IPS-20b (cell line): ENCODE measurements around the gene FAM180B.

Experiments used
- H3K27ac ChIP-seq: one replicate; pipeline ENCODE4 v1.5.1; 2013; ENCODE audit warnings: low read length
- H3K27me3 ChIP-seq: 2 replicates; pipeline ENCODE4 v1.6.1; 2013; ENCODE audit warnings: mild to moderate bottlenecking, low read length, inconsistent platforms; ENCODE audit not compliant: insufficient read depth
- H3K36me3 ChIP-seq: 2 replicates; pipeline ENCODE4 v1.6.1; 2013; ENCODE audit warnings: low read depth, mild to moderate bottlenecking, inconsistent platforms, low read length, moderate library complexity; ENCODE audit not compliant: insufficient read depth
- H3K4me1 ChIP-seq: 2 replicates; pipeline ENCODE4 v1.6.1; 2013; ENCODE audit warnings: mild to moderate bottlenecking, control low read depth, inconsistent platforms, low read length, moderate library complexity; ENCODE audit not compliant: insufficient read depth
- H3K4me3 ChIP-seq: 2 replicates; pipeline ENCODE4 v1.5.1; 2013; ENCODE audit warnings: mild to moderate bottlenecking, low read length, inconsistent platforms
- H3K9ac ChIP-seq: 2 replicates; pipeline ENCODE4 v1.6.1; 2013; ENCODE audit warnings: low read depth, mild to moderate bottlenecking, inconsistent platforms, low read length, moderate library complexity
- H3K9me3 ChIP-seq: 2 replicates; pipeline ENCODE4 v1.6.1; 2013; ENCODE audit warnings: mild to moderate bottlenecking, low read depth, low read length, inconsistent platforms; ENCODE audit not compliant: insufficient read depth

FAM180B gene

DNA sequence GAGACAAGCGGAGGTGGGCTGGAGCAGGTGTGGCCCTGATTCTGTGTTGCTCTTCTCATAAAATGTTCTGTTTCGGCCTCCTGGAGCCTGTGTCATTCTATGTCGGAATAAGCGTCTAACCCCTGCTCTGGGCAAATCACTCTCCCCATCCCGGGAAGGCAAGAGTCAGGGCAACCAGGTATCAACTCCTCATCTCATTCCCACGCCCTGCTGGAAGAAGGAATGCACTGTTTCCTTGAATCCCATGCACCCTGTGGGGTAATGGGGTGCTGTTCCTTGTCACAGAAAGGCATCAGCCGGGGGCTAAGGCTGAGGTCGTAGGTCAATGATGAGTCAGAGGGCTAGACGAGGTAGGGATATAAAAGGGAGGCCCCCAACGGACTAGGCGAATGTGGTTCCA, 2.6 kb downstream of the FAM180B start:
- peaks cover 5% of the 10 kb centered on the region for H3K36me3 ChIP-seq
- H3K4me1 ChIP-seq = peaks cover 3% of the 10 kb centered on the region; the same call in 1 of the 2 replicates
- no peaks in the 10 kb centered on the region for H3K9me3 ChIP-seq
- peaks cover 23% of the 10 kb centered on the region for H3K27me3 ChIP-seq
- no peak overlapping the region for H3K9ac ChIP-seq
- H3K27ac ChIP-seq = no peak overlapping the region
- no peak overlapping the region for H3K4me3 ChIP-seq

DNA sequence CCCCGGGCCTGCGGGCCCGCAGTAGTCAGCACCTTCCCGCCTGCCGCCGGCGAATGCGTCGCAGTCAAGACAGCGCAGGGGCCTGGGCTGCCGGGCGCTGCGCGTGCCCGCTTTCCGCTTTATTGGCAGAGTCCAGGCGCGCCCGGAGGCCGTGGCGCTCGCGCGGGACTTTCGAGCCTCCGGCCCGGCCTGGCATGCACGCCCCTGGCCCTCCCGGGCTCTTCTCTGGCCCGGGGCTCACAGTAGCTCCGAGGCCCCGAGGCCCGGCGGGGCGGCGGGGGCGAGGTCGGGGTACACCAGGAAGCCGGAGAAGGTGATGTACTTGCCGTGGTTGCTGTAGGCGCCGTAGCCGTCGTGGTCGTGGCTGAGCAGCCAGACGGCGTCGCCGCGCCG, 3.1 kb downstream of the FAM180B start:
- Histone ChIP-seq H3K27ac (no peak overlapping the region), H3K4me1 (peaks cover 6% of the 10 kb centered on the region; the same call in 1 of the 2 replicates), H3K27me3 (peaks cover 27% of the 10 kb centered on the region), H3K9me3 (no peaks in the 10 kb centered on the region), H3K9ac (no peak overlapping the region), H3K36me3 (no peaks in the 10 kb centered on the region; the same call in 1 of the 2 replicates), H3K4me3 (no peak overlapping the region)

DNA sequence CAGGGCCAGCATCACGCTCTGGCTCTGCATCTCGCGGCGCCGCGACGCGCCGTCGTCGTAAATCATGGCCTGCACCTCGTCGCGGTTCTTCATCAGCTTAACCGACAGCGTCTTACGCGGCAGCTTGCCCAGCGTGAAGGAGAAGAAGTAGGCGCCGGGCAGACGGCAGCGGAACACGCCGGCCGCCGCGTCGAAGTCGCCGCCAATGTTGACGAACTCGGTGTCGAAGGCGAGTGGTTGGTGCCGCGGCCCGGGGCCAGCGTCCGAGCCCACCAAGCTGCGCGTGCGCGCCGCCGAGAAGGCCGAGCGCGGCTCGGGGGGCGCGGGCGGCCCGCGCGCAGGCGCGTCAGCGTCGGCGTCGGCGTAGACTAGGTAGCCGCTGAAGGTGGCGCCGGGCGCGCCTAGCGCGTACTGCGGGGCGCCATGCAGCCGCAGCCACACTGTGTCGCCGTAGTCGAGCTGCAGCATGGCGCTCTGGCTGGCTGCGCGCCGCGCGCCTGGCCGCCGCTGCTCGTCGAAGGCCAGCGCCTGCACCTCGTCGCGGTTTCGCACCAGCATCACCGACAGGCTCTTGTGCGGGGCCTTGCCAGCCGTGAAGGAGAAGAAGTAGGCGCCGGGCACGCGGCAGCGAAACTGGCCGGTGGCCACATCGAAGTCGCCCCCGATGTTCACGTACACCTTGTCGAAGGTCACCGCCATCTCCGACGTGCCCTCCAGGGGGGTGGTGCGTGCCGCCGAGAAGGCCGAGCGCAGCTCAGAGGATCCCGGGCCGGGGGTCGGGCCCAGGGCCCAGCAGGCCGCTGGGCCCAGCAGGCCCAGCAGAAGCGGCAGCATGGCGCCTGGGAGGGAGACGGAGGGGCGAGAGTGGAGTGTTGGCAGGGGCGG, 3.7 kb downstream of the FAM180B start:
- Histone ChIP-seq H3K27me3 (peaks cover 34% of the 10 kb centered on the region), H3K4me1 (peaks cover 8% of the 10 kb centered on the region; the same call in 1 of the 2 replicates), H3K9me3 (no peaks in the 10 kb centered on the region), H3K4me3 (no peak overlapping the region), H3K27ac (no peak overlapping the region), H3K9ac (no peak overlapping the region), H3K36me3 (no peaks in the 10 kb centered on the region; the same call in 1 of the 2 replicates)

DNA sequence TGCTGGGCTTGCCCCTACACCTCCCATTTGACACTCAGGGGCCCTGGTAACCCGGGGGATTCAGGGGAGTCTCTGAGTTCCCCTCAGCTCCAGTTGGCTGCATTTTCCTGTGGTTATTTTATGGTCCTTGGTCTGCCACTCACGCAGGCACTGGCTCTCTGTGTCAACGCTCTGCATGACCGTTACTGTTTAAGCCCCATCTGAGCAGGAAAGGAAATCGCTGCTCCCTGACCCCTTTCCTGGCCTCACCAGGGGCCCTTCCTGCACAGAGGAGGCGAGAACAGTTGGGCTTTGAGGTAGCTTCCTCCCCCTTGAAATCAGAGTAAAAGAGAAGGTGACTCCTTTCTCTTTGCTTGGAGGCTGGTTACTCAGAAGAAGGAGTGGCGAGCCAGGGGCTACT, 5.3 kb downstream of the FAM180B start:
- Histone ChIP-seq H3K9ac (no peak overlapping the region), H3K4me3 (no peak overlapping the region), H3K27ac (no peak overlapping the region), H3K9me3 (no peaks in the 10 kb centered on the region), H3K27me3 (peaks cover 42% of the 10 kb centered on the region), H3K36me3 (no peaks in the 10 kb centered on the region), H3K4me1 (peaks cover 8% of the 10 kb centered on the region; the same call in 1 of the 2 replicates)

DNA sequence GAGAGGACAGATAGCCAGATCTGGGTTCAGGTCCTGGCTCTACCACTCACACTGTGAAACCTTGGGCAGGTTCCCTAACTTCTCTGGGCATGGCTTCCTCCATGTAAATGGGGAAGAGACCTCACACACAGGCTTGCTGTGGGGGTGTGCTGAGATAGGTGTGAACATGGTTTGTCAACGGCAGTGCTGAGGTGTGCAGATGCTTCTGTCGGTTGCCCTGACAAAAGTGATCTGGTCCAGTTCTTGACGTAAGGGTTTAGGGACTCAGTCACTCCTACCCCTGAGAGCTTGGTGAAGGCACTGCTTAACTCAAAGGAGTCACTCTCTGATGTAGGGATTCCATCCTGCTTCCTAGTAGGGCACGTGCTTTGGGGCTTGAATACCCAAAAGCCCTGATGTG, 5.8 kb downstream of the FAM180B start:
- Histone ChIP-seq H3K4me1 (peaks cover 8% of the 10 kb centered on the region; the same call in 1 of the 2 replicates), H3K4me3 (no peak overlapping the region), H3K36me3 (no peaks in the 10 kb centered on the region), H3K27me3 (peaks cover 42% of the 10 kb centered on the region), H3K9ac (no peak overlapping the region), H3K9me3 (no peaks in the 10 kb centered on the region), H3K27ac (no peak overlapping the region)

DNA sequence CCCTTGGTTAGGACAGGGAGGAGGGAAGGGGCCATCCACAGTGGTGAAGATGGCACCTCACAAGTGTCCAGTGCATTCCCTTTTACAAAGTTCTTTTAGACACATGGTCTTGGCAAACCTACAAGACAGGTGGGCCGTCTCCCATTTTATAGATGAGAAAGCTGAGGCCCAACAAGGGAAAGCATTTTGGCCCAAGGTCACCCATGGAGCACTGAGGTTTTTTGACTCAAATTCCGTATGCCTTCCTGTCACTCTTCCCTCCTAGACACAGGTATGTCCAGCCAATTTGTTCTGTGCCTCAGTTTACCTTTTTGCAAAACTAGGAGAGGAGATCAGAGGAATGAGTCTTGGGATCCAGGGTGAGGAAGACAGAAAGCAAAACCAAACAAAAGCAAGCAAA, 6.5 kb downstream of the FAM180B start:
- H3K36me3 ChIP-seq = no peaks in the 10 kb centered on the region
- no peak overlapping the region for H3K9ac ChIP-seq
- H3K27ac ChIP-seq = no peak overlapping the region
- H3K4me3 ChIP-seq = peak overlapping the region; percentile 78; the same call in 1 of the 2 replicates
- peaks cover 42% of the 10 kb centered on the region for H3K27me3 ChIP-seq
- H3K9me3 ChIP-seq = no peaks in the 10 kb centered on the region
- H3K4me1 ChIP-seq = peaks cover 8% of the 10 kb centered on the region; the same call in 1 of the 2 replicates

DNA sequence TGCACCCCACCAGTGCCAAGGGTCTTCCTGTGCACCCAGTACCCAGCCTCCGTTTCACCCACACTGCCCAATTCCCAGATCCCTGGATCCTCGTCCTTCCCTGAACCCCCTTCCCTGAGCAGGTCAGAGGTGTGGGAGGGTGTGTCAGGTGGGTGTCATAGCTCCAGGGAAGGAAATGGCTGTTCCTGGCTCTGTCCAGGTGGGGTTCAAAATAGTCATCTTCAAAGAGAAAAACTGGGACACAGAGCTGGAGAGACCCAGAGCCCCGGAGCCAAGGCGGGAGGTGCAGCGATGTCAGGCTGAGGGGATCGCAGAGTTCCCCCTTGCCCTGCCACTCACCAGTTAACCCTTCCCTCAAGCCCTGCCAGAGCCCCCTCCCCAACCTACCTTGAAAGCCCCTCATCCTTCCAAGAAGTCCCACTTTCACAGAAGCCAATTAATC, 7.0 kb downstream of the FAM180B start:
- Histone ChIP-seq H3K27me3 (peaks cover 42% of the 10 kb centered on the region), H3K4me3 (peak overlapping the region; percentile 78), H3K27ac (no peak overlapping the region), H3K9ac (peak overlapping the region; percentile 26; the same call in 1 of the 2 replicates), H3K36me3 (no peaks in the 10 kb centered on the region), H3K4me1 (peaks cover 8% of the 10 kb centered on the region; the same call in 1 of the 2 replicates), H3K9me3 (no peaks in the 10 kb centered on the region)

DNA sequence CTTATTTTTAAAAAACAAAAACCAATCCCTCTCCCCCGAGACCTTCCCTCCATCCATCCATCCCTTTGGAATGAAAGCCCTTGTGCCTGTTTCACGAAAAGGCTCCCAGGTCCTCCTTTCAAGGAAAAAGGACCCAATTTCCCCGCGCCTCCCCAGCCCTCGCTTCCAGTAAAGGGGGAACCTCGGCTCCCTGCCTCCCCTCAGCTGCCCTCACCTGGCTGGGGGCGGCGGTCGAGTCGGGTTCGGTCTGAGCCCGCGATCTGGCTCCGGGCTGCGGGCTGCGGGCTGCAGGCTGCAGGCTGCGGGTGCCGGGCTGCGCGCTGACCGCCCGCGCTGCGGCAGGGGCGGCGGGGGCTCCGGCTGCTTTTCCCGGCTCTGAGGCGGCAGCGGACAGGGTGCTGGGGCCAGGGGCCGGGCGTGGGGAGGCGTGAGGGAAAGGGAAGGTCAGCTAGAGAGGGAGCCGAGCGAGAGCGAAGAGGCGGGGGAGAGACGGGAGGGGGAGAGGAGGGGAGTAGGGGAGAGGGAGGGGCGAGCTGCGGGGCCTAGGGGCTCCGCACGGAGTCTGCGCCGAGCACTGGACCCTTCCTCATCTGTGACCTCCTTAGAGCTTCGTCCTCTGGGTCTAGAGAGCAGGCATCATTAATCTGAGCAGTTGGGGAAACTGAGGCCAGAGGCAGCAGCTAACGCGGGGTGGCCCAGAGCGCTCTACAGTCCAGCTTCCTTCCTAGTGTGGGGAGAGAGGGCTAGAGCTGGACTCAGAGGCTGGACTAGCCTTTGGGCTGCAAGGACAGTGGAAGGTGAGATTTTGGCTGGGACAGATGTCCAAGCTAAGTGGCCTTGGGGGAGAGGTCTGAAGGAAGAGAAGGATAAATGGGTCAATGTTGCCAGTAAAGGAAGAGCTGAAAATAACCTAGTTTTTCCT, 7.7 kb downstream of the FAM180B start, which contains the start of gene C1QTNF4:
C1QTNF4 (minus strand) TSS at position 478 of the 922 bp plus-strand sequence. CDS start 3,601 bp downstream, outside the sequence.
- peaks cover 8% of the 10 kb centered on the region; the same call in 1 of the 2 replicates for H3K4me1 ChIP-seq
- peak within 1 kb of the TSS; percentile 78 for H3K4me3 ChIP-seq
- no peaks in the 10 kb centered on the region for H3K9me3 ChIP-seq
- H3K36me3 ChIP-seq = no peaks in the 10 kb centered on the region
- peaks cover 42% of the 10 kb centered on the region for H3K27me3 ChIP-seq
- H3K9ac ChIP-seq = peak within 1 kb of the TSS; percentile 26; the same call in 1 of the 2 replicates
- H3K27ac ChIP-seq = no peak within 1 kb of the TSS

DNA sequence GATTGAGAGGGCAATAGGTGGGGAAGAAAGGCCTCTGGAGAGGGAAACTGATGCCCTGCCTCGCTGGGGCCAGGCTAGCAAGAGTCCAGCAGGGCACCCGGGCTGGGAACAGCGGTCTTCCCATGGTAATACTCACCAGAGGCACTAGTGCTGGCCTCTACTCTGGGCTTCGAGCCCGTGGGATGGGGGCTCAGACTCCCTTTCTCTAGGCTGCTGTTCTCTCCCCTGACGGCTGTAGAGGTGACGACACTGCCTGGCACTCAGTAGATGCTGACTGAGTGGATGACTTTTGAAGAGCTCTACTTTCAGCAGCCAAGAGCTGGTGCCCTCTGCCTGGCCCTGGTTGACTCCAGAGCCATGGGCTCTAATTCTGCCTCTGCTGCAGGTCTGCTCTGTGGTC, 8.6 kb downstream of the FAM180B start:
- Histone ChIP-seq H3K27ac (no peak overlapping the region), H3K36me3 (no peaks in the 10 kb centered on the region), H3K4me1 (peaks cover 8% of the 10 kb centered on the region; the same call in 1 of the 2 replicates), H3K4me3 (peak overlapping the region; percentile 78; the same call in 1 of the 2 replicates), H3K9ac (no peak overlapping the region), H3K9me3 (no peaks in the 10 kb centered on the region), H3K27me3 (peaks cover 42% of the 10 kb centered on the region)

DNA sequence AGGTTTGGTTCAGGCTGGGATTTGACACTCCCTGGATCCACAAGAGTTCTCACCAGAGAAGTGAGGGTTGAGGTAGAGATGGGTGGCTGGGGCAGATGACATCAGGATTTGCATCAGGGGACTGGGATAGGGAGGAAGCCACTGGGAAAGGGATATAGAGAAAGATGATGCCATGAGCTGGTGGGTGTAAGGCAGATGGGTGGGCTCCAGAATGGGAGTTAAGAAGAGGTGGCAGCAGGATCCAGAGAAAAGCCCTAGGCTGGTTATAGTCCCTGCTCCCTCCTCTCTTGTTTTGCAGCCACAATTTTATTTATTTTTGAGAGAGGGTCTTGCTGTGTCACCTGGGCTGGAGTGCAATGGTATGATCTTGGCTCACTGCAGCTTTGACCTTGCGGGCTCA, 9.5 kb downstream of the FAM180B start:
- Histone ChIP-seq H3K36me3 (no peaks in the 10 kb centered on the region), H3K9ac (no peak overlapping the region), H3K4me3 (no peak overlapping the region), H3K9me3 (no peaks in the 10 kb centered on the region), H3K27me3 (peaks cover 42% of the 10 kb centered on the region), H3K27ac (no peak overlapping the region), H3K4me1 (peaks cover 8% of the 10 kb centered on the region; the same call in 1 of the 2 replicates)

DNA sequence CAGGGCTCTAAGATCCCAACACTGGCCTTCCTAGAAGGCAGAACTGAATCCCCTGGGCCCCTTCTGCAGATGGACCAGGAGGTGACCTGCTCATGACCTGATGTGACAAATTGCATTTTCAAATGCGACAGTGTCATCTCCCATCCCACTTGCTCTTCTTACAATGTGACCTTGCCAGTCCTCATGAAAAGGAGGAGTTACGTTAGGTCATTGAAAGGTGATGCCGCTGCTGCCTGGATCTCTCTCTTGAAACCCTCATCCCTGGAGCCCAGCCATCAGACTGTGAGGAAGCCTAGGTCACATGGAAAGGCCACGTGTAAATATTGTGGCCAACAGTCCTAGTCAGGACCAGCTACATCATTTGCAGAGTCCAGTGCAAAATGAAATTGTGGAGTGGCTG, 13.4 kb downstream of the FAM180B start:
- Histone ChIP-seq H3K4me1 (no peaks in the 10 kb centered on the region; the same call in 1 of the 2 replicates), H3K27me3 (peaks cover 12% of the 10 kb centered on the region), H3K36me3 (no peaks in the 10 kb centered on the region), H3K4me3 (no peak overlapping the region), H3K27ac (no peak overlapping the region), H3K9ac (no peak overlapping the region), H3K9me3 (no peaks in the 10 kb centered on the region)
